ENCODE data around the gene OR2T33. TPM values are rescaled to one million over a fixed set of nuclear protein-coding genes. Genes with fewer than 3 reads are reported as not detected.
A peak's percentile ranks its signal among the peaks of the same experiment; 100 is the strongest.
"Not testable (repeated sequence)": the region's sequence is repeated elsewhere in the genome, so short reads cannot be mapped to it uniquely, and the experiment has no call there.

Gene OR2T33, protein sequence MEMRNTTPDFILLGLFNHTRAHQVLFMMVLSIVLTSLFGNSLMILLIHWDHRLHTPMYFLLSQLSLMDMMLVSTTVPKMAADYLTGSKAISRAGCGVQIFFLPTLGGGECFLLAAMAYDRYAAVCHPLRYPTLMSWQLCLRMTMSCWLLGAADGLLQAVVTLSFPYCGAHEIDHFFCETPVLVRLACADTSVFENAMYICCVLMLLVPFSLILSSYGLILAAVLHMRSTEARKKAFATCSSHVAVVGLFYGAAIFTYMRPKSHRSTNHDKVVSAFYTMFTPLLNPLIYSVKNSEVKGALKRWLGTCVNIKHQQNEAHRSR
- total RNA-seq: not detected
- not detected for polyA plus RNA-seq

DNA sequence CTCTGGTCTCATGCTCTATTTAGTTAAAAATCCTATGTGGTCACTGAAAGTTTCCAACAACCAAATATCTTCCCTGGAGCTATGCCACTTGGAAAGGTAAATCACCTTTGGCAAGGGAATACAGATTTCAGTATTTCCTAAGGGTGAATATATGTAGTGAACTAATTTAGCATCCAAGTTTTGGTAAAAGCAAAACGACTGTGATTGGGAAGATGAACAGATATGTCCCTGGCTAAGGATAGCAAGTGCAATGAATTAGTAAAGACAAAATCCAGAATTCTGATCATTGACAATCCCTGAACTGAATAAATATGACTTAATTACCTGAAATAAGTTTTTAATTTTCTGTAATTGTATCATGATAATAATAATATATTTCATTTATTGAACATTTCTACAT is at the start of gene OR2T33:
OR2T33 (minus strand) TSS at position 101 of the 400 bp plus-strand sequence. CDS start 4,162 bp downstream, outside the sequence.
- no peak within 1 kb of the TSS for H3K4me3 ChIP-seq (ENCODE audit: low read length)
- Mint-ChIP-seq H3K27me3 (no peaks in the 10 kb centered on the region), H3K27ac (no peak within 1 kb of the TSS), H3K36me3 (no peaks in the 10 kb centered on the region), H3K4me1 (no peaks in the 10 kb centered on the region), H3K9me3 (peaks cover 0 to 7% (median 0%) of the 10 kb centered on the region in 5 donors), H3K4me3 (no peak within 1 kb of the TSS)
- H3K27ac ChIP-seq (ENCODE audit: low read depth, low read length): no peak within 1 kb of the TSS
- ChIA-PET CTCF (no interaction called here), POLR2A (no interaction called here)
- H3K36me3 ChIP-seq (ENCODE audit: insufficient read depth, low read length): no peaks in the 10 kb centered on the region
- H3K27me3 ChIP-seq (ENCODE audit: insufficient read depth, low read length, poor library complexity, severe bottlenecking): no peaks in the 10 kb centered on the region
- no peaks in the 10 kb centered on the region for H3K9me3 ChIP-seq (ENCODE audit: low read length)
- no peak for DNase-seq
- H3K4me1 ChIP-seq (ENCODE audit: insufficient read depth, low read length): no peaks in the 10 kb centered on the region

DNA sequence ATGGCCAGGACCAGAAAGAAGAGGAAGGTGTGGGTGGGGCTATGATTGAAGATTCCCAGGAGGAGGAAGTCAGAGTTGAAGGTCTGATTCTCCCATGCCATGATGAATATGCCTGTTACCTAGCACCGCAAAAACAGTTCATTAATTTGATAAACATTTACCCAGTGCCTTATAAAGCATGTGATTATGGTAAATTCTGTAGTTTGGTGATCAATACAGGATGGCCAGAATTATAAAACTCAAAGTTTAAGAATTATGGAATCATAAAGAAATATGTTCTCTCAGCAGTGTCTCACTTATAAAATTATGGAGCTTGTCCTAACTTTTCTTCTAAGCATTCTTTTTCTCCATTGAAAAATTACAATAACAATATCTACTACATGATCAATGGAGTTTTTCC is 46.7 kb upstream of the OR2T33 start, which contains the start of gene OR2M7:
OR2M7 (minus strand) TSS at position 101 of the 400 bp plus-strand sequence; CDS start at position 101, 0 bp downstream.
- Histone ChIP-seq H3K4me3 (ENCODE audit: low read length) (no peak within 1 kb of the TSS), H3K9me3 (ENCODE audit: low read length) (no peaks in the 10 kb centered on the region), H3K27me3 (ENCODE audit: insufficient read depth, low read length, poor library complexity, severe bottlenecking) (no peaks in the 10 kb centered on the region), H3K36me3 (ENCODE audit: insufficient read depth, low read length) (no peaks in the 10 kb centered on the region), H3K27ac (ENCODE audit: low read depth, low read length) (no peak within 1 kb of the TSS), H3K4me1 (ENCODE audit: insufficient read depth, low read length) (no peaks in the 10 kb centered on the region)
- Mint-ChIP-seq H3K27ac (peak within 1 kb of the TSS in 1 of 8 donors; percentile 37), H3K27me3 (no peaks in the 10 kb centered on the region), H3K4me3 (no peak within 1 kb of the TSS), H3K9me3 (peaks cover 0 to 6% (median 4%) of the 10 kb centered on the region in 5 donors), H3K36me3 (no peaks in the 10 kb centered on the region), H3K4me1 (no peaks in the 10 kb centered on the region)
- POLR2A ChIA-PET: no interaction called here
- DNase-seq: no peak
- CTCF ChIA-PET: no interaction called here

DNA sequence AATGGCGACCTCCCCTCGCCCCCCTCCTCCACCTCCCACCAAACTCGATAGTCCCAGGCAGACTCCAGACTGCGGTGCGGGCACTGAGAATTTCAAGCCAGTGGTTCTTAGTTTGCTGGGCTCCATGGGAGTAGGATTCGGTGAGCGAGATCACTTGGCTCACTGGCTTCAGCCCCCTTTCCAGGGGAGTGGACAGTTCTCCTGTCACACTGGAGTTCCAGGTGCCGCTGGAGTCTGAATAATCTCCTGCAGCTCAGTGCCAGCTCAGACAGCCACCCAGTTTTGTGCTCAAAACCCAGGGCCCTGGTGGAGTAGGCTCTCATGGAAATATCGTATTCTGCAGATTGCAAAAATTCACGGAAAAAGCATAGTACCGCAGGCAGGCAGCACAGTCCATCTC is 39.0 kb upstream of the OR2T33 start:
- Histone ChIP-seq H3K27me3 (ENCODE audit: insufficient read depth, low read length, poor library complexity, severe bottlenecking) (no peaks in the 10 kb centered on the region), H3K4me3 (ENCODE audit: low read length) (no peak overlapping the region), H3K36me3 (ENCODE audit: insufficient read depth, low read length) (no peaks in the 10 kb centered on the region), H3K27ac (ENCODE audit: low read depth, low read length) (no peak overlapping the region), H3K4me1 (ENCODE audit: insufficient read depth, low read length) (no peaks in the 10 kb centered on the region), H3K9me3 (ENCODE audit: low read length) (no peaks in the 10 kb centered on the region)
- Mint-ChIP-seq H3K9me3 (peaks cover 8 to 21% (median 14%) of the 10 kb centered on the region in 5 donors), H3K36me3 (no peaks in the 10 kb centered on the region), H3K27ac (no peak overlapping the region), H3K4me3 (no peak overlapping the region), H3K27me3 (peaks cover 0 to 5% of the 10 kb centered on the region in 2 donors), H3K4me1 (no peaks in the 10 kb centered on the region)
- ChIA-PET CTCF (no interaction called here), POLR2A (no interaction called here)
- no peak for DNase-seq

DNA sequence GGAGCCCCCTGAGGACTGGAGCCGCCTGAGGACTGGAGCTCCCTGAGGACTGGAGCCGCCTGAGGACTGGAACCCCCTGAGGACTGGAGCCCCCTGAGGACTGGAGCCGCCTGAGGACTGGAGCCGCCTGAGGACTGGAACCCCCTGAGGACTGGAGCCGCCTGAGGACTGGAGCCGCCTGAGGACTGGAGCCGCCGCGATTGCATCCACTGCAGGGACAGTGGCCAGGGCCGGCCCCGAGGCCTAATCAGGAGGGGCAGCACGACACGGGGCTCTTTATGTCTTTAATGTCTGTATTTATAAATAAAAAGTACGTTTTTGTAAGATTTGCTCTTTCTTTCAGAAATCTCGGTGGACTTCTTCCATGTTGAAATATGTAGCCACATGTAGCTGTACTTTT is 29.0 kb upstream of the OR2T33 start:
- H3K36me3 ChIP-seq (ENCODE audit: insufficient read depth, low read length); H3K9me3 ChIP-seq (ENCODE audit: low read length); H3K27ac ChIP-seq (ENCODE audit: low read depth, low read length); H3K4me1 ChIP-seq (ENCODE audit: insufficient read depth, low read length); CTCF ChIA-PET; H3K27ac Mint-ChIP-seq; H3K36me3 Mint-ChIP-seq; H3K4me1 Mint-ChIP-seq; H3K4me3 ChIP-seq (ENCODE audit: low read length); H3K27me3 Mint-ChIP-seq; H3K9me3 Mint-ChIP-seq; DNase-seq; H3K27me3 ChIP-seq (ENCODE audit: insufficient read depth, low read length, poor library complexity, severe bottlenecking); POLR2A ChIA-PET; H3K4me3 Mint-ChIP-seq: not testable (repeated sequence)

DNA sequence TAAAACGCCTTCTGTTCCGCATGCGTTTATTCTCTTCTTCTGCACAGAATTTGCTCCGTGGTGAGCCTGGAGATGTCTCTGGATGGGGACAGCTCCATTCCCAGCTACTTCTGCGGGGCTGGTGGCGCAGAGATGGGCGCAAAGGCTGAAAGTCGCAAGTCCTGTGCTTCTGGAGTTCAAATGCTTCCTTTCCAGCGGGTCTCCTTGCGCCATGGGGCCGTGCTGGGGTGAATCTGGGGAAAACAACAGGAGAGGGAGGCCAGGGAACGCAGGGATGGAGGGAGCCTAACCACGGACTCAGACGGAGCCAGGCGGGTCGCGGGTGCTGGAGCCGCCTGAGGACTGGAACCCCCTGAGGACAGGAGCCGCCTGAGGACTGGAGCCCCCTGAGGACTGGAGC is 28.3 kb upstream of the OR2T33 start:
- H3K4me3 Mint-ChIP-seq: no peak overlapping the region
- peaks cover 0 to 8% (median 2%) of the 10 kb centered on the region in 5 donors for H3K9me3 Mint-ChIP-seq
- Histone ChIP-seq H3K9me3 (ENCODE audit: low read length) (no peaks in the 10 kb centered on the region), H3K27me3 (ENCODE audit: insufficient read depth, low read length, poor library complexity, severe bottlenecking) (no peaks in the 10 kb centered on the region), H3K27ac (ENCODE audit: low read depth, low read length) (no peak overlapping the region), H3K4me1 (ENCODE audit: insufficient read depth, low read length) (no peaks in the 10 kb centered on the region), H3K36me3 (ENCODE audit: insufficient read depth, low read length) (no peaks in the 10 kb centered on the region), H3K4me3 (ENCODE audit: low read length) (no peak overlapping the region)
- no peaks in the 10 kb centered on the region for H3K27me3 Mint-ChIP-seq
- POLR2A ChIA-PET: no interaction called here
- no peaks in the 10 kb centered on the region for H3K4me1 Mint-ChIP-seq
- H3K36me3 Mint-ChIP-seq: no peaks in the 10 kb centered on the region
- CTCF ChIA-PET: no interaction called here
- H3K27ac Mint-ChIP-seq: no peak overlapping the region
- no peak for DNase-seq

DNA sequence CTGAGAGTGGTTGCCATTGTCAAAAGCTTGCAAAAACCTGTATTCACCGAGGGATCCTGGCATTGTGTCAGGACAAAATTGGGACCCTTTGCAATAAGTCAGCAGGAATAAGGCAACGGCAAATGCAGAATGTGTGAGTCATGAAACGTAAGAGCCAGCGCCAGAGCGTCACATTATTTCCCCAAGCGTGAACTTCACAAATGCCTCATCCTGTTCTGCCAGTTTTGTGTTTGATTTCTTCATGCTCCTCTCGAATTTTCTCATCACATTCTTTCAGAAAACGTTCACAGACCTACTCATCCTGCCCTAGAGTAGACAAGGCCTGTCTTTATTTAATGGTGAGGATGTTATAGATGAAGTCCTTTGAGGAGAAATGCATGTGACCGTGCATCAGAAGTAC is 27.9 kb upstream of the OR2T33 start:
- H3K27me3 Mint-ChIP-seq; DNase-seq; POLR2A ChIA-PET; H3K36me3 Mint-ChIP-seq; H3K9me3 Mint-ChIP-seq; H3K4me3 Mint-ChIP-seq; H3K9me3 ChIP-seq (ENCODE audit: low read length); CTCF ChIA-PET; H3K4me3 ChIP-seq (ENCODE audit: low read length); H3K4me1 Mint-ChIP-seq; H3K27ac ChIP-seq (ENCODE audit: low read depth, low read length); H3K36me3 ChIP-seq (ENCODE audit: insufficient read depth, low read length); H3K27me3 ChIP-seq (ENCODE audit: insufficient read depth, low read length, poor library complexity, severe bottlenecking); H3K4me1 ChIP-seq (ENCODE audit: insufficient read depth, low read length); H3K27ac Mint-ChIP-seq: not testable (repeated sequence)

DNA sequence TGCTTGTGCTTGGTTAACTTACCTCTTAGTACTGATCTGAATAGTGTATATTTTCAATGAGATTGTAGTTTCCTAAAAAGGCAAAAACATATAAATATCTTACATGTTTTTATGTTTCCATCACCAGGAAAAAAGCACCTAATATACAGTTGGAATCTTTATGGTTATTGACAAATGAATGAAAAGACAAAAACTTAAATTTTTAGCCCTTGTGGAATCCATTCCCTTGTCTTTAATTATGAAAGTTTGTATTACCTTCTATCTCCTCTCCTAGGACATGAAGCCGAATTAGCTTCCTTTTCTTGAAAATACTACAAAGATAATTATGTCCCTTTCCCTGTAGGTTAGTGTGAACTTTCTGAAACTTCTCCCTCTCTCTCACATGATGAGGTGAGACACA is 25.5 kb upstream of the OR2T33 start, which contains the start of gene OR2T12:
OR2T12 (minus strand) TSS at position 101 of the 400 bp plus-strand sequence. CDS start 7,846 bp downstream, outside the sequence.
- DNase-seq: no peak
- Mint-ChIP-seq H3K4me1 (no peaks in the 10 kb centered on the region), H3K9me3 (peaks cover 0 to 7% (median 0%) of the 10 kb centered on the region in 5 donors), H3K36me3 (no peaks in the 10 kb centered on the region), H3K4me3 (no peak within 1 kb of the TSS), H3K27me3 (peaks cover 0 to 2% of the 10 kb centered on the region in 2 donors), H3K27ac (no peak within 1 kb of the TSS)
- Histone ChIP-seq H3K27me3 (ENCODE audit: insufficient read depth, low read length, poor library complexity, severe bottlenecking) (no peaks in the 10 kb centered on the region), H3K27ac (ENCODE audit: low read depth, low read length) (no peak within 1 kb of the TSS), H3K4me1 (ENCODE audit: insufficient read depth, low read length) (no peaks in the 10 kb centered on the region), H3K36me3 (ENCODE audit: insufficient read depth, low read length) (no peaks in the 10 kb centered on the region), H3K4me3 (ENCODE audit: low read length) (no peak within 1 kb of the TSS), H3K9me3 (ENCODE audit: low read length) (no peaks in the 10 kb centered on the region)
- ChIA-PET POLR2A (no interaction called here), CTCF (no interaction called here)

DNA sequence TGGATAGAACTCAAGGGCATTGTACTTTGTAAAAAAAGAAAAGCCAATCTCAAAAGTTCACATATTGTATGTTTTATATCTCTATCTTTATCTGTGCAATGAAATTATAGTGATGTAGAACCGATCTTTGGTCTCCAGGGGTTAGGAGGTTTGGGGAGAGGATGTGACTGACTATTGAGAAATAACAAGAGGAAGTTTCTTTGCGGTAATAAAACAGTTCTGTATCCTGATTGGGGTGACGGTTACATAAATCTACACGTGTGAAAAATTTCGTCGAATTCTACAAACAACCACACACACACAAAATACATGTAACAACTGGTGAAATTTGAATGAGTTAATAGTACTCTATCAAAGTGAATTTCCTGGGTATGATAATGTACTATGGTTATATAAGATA is 10.6 kb upstream of the OR2T33 start:
- no peaks in the 10 kb centered on the region for H3K36me3 Mint-ChIP-seq
- H3K9me3 Mint-ChIP-seq: peaks cover 0 to 11% (median 4%) of the 10 kb centered on the region in 5 donors
- POLR2A ChIA-PET: no interaction called here
- Histone ChIP-seq H3K9me3 (ENCODE audit: low read length) (no peaks in the 10 kb centered on the region), H3K4me1 (ENCODE audit: insufficient read depth, low read length) (no peaks in the 10 kb centered on the region), H3K27ac (ENCODE audit: low read depth, low read length) (no peak overlapping the region), H3K4me3 (ENCODE audit: low read length) (no peak overlapping the region), H3K27me3 (ENCODE audit: insufficient read depth, low read length, poor library complexity, severe bottlenecking) (no peaks in the 10 kb centered on the region), H3K36me3 (ENCODE audit: insufficient read depth, low read length) (no peaks in the 10 kb centered on the region)
- no peak overlapping the region for H3K4me3 Mint-ChIP-seq
- DNase-seq: no peak
- H3K27ac Mint-ChIP-seq: no peak overlapping the region
- no peaks in the 10 kb centered on the region for H3K27me3 Mint-ChIP-seq
- CTCF ChIA-PET: no interaction called here
- no peaks in the 10 kb centered on the region for H3K4me1 Mint-ChIP-seq
